HG02763 (cell line): ENCODE measurements around the gene RAP1A.
"Not testable (repeated sequence)": the region's sequence is repeated elsewhere in the genome, so short reads cannot be mapped to it uniquely, and the experiment has no call there.

Experiments
- ATAC-seq: cut with Tn5 transposase; IDR thresholded peaks from one replicate; pipeline ENCODE4 v1.9.1; 2021; ENCODE audit warnings: mild to moderate bottlenecking, moderate library complexity; ENCODE audit not compliant: unreplicated experiment

RAP1A gene

GRCh38 chr1:111660204-111661150, 40.9 kb downstream of the RAP1A start:
- ATAC-seq: no peak

GRCh38 chr1:111664652-111665051, 45.1 kb downstream of the RAP1A start:
- ATAC-seq: no peak

GRCh38 chr1:111665497-111665896, 45.9 kb downstream of the RAP1A start:
- ATAC-seq: no peak

GRCh38 chr1:111666828-111667227, 47.2 kb downstream of the RAP1A start:
- no peak for ATAC-seq

- no peak for ATAC-seq
Observed at GRCh38 chr1:111669268-111669667, 49.7 kb downstream of the RAP1A start.

- ATAC-seq: no peak
Observed at GRCh38 chr1:111671852-111672251, 52.3 kb downstream of the RAP1A start.

- no peak for ATAC-seq
Observed at GRCh38 chr1:111672331-111672730, 52.7 kb downstream of the RAP1A start.

- ATAC-seq: no peak
Observed at GRCh38 chr1:111677604-111678003, 58.0 kb downstream of the RAP1A start.

GRCh38 chr1:111679541-111679940, 60.0 kb downstream of the RAP1A start:
- no peak for ATAC-seq

- not testable (repeated sequence) for ATAC-seq
Observed at GRCh38 chr1:111680212-111680800, 60.7 kb downstream of the RAP1A start.

GRCh38 chr1:111685293-111686153, 65.9 kb downstream of the RAP1A start:
- ATAC-seq: not testable (repeated sequence)

GRCh38 chr1:111690306-111690617, 70.7 kb downstream of the RAP1A start:
- ATAC-seq: no peak

- ATAC-seq: no peak
Observed at GRCh38 chr1:111691886-111692285, 72.3 kb downstream of the RAP1A start.

GRCh38 chr1:111695801-111696200, 76.2 kb downstream of the RAP1A start:
- ATAC-seq: no peak

GRCh38 chr1:111696330-111696729, 76.7 kb downstream of the RAP1A start:
- ATAC-seq: no peak

- ATAC-seq: no peak
Observed at GRCh38 chr1:111699268-111699667, 79.7 kb downstream of the RAP1A start.

- ATAC-seq: no peak
Observed at GRCh38 chr1:111702504-111703050, 83.0 kb downstream of the RAP1A start.

- no peak for ATAC-seq
Observed at GRCh38 chr1:111704240-111704639, 84.7 kb downstream of the RAP1A start.

GRCh38 chr1:111704776-111705175, 85.2 kb downstream of the RAP1A start:
- no peak for ATAC-seq

GRCh38 chr1:111705841-111706240, 86.3 kb downstream of the RAP1A start:
- no peak for ATAC-seq

- no peak for ATAC-seq
Observed at GRCh38 chr1:111706921-111707320, 87.3 kb downstream of the RAP1A start.
